22Rv1 (cell line): Measurements from ENCODE around the gene L1TD1.

Experiments
- ZFX ChIP-seq: fragments of 450-650 bp; IDR thresholded peaks from 2 replicates; pipeline ENCODE4 v1.6.1; 2017; ENCODE audit warnings: antibody characterized with exemption, borderline replicate concordance
- TF ChIP-seq, protein P1 (sequence below): fragments of 450-650 bp; IDR thresholded peaks from 2 replicates; pipeline ENCODE4 v1.5.1; 2017; ENCODE audit warnings: mild to moderate bottlenecking

GRCh38 chr1:62232871-62233278 lies 38.2 kb downstream of the L1TD1 start:
- TF ChIP-seq, protein P1, sequence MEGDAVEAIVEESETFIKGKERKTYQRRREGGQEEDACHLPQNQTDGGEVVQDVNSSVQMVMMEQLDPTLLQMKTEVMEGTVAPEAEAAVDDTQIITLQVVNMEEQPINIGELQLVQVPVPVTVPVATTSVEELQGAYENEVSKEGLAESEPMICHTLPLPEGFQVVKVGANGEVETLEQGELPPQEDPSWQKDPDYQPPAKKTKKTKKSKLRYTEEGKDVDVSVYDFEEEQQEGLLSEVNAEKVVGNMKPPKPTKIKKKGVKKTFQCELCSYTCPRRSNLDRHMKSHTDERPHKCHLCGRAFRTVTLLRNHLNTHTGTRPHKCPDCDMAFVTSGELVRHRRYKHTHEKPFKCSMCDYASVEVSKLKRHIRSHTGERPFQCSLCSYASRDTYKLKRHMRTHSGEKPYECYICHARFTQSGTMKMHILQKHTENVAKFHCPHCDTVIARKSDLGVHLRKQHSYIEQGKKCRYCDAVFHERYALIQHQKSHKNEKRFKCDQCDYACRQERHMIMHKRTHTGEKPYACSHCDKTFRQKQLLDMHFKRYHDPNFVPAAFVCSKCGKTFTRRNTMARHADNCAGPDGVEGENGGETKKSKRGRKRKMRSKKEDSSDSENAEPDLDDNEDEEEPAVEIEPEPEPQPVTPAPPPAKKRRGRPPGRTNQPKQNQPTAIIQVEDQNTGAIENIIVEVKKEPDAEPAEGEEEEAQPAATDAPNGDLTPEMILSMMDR = no peak
- no peak for TF ChIP-seq ZFX
